HG03103 (cell line): Measurements from ENCODE around the gene WNT9B.

Experiments used
- ATAC-seq: cut with Tn5 transposase; IDR thresholded peaks from one replicate; pipeline ENCODE4 v1.9.1; 2021; ENCODE audit warnings: low read depth; ENCODE audit not compliant: unreplicated experiment

Gene WNT9B, protein sequence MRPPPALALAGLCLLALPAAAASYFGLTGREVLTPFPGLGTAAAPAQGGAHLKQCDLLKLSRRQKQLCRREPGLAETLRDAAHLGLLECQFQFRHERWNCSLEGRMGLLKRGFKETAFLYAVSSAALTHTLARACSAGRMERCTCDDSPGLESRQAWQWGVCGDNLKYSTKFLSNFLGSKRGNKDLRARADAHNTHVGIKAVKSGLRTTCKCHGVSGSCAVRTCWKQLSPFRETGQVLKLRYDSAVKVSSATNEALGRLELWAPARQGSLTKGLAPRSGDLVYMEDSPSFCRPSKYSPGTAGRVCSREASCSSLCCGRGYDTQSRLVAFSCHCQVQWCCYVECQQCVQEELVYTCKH

DNA sequence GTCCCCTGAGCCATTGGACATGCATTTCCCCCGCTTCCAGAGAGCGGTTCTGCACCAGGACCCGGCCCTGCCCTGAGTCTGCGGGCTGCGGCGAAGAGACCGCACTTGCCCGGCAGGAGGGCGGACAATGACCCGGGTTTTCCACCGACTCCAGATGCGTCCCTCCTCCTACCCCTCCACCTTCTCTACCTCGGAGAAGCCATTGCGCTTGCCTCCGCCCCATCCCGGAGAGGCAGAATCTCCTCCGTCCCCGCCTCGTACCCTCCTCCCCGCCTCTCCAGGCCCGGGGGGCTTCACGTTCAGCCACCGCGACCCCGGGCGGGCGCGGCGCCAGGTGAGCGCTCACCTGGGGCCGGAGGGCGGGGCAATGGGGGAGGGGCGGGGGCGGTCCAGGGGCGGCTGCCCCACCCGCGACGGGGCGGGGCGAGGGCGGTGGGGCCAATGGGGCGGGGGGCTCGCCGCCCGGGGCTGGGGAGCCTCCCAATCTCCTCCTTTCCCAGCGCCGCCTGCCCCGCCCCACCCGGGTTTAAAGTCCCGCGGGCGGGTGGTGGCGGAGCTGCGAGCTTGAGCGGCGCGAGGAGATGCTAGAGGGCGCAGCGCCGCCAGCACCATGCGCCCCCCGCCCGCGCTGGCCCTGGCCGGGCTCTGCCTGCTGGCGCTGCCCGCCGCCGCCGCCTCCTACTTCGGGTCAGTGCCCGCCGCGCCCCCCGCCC is at the start of gene WNT9B:
Gene WNT9B (plus strand): TSS at position 555 of the 713 bp plus-strand sequence. CDS start 56 bp downstream, at position 611.
- no peak for ATAC-seq

DNA sequence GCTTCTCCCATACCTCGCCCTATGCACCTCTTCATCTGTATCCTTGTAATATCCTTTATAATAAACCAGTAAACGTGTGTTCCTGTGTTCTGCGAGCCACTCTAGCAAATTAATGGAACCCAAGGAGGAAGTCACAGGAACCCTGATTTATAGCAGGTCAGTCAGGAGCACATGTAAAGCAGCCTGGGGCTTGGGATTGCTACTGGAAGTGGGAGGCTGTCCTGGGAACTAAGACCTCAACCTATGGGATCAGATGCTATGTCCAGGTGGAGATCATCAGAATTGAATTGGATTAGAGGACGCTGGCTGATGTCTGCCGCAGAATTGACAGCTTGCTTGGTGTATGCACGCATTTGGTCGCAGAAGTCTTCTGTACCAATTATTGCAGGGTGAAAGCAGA is 48.6 kb upstream of the WNT9B start:
- ATAC-seq: no peak

DNA sequence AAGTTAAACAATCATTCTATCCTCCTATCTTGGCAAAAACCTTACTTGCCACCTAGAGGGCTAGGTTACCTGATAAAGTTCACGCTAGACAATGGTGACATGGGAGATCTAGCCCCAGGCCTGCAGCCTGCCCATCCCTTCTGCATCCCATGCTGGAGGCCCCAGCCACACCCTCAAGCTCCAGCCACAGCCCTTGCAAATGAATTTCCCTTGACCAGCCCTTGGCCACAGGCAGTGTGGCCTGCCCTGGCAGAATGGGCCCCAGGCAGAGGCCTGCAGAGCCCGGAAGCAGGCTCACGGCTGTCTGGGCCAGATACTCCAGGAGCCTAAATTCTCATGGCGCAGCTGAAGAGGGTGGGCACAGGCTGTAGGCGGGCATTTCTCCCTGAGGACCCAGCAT is 47.8 kb upstream of the WNT9B start:
- ATAC-seq: no peak

DNA sequence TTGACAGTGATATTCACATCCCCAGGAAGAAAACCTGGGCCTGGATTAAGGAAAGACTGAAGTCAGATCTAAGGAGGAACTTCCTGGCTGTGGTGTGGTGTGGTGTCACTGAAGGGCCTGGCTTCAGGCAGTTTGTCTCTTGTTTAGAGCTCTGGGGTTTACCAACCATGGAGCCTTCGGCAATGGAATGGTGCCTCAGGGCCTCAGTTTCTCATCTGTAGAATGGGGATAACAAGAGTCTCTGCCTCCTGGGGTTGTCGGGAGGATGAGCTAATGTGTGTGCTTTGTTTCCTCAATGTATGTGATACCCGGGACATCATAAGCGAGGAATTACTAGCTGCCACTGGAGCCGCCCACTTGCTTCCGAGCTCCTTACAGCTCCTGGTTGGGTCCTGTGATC is 45.6 kb upstream of the WNT9B start:
- no peak for ATAC-seq

DNA sequence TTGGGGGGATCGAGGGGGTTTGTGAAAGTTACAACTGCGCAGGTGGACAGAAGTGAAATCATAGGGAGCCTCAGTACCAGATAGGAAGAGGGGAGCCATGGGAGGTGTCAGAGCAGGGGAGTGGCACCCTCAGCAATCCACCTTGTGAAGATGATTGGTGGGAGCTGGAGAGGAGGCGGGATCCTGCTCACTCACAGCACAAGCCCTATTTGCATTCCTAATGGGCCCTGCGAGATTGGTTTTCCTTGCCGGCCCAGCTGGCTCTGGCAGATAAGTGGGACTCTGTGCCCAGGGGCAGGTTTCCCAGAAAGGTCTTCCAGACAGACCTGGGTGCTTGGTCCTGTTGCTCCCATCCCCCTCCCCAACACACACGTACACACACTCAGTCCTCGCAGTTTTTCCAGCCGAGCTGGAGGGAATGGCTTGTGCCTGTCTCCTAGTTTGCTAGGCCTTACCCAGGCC is 42.2 kb upstream of the WNT9B start:
- ATAC-seq: no peak

DNA sequence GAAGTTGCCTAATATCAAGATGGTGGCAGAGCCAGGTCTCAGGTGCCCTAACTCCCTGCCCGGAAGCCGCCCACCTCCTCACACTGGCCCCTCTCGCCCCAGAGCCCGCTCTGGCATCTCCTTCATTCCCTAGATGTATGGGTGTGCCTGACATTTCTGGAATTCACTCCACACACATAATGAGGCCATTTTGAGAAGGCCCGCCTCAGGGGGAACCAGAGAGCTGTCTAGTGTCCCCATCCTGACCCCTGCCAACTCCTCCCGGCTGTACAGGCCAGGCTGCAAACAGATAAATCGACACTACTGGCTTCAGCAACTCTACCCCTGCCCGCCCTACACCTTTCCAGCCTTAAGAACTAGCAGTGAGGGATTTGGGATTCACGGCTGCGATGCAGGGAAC is 40.5 kb upstream of the WNT9B start:
- no peak for ATAC-seq

DNA sequence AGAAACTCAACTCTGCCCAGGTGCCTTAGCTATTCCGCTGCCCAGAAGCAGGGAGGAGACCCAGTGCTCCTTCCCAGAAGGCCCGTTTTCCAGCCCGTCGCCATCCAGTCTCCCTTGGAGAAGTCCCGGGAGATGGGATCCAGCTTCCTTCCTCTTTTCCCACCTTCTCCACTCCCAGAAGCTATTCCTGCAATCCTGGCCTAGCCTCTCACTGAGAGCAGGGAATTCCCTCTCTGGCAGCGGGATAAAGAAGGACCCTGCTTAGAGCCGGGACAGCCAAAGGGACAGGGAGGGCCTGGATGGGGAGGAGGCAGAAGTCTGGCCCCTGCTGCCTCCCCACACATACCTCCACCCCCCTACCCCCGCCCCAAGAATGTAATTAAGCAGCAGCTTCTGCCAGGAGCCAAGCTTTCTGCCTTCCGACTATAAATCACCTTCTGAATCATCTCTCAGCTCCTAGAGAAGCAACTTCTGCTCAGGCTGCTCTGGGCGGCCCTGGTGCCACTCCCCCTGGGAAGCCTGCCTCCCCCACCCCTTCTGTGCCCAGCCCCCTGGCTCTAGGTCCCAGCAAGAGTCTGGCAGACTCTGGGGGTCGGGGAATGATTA is 39.3 kb upstream of the WNT9B start:
- ATAC-seq: no peak

DNA sequence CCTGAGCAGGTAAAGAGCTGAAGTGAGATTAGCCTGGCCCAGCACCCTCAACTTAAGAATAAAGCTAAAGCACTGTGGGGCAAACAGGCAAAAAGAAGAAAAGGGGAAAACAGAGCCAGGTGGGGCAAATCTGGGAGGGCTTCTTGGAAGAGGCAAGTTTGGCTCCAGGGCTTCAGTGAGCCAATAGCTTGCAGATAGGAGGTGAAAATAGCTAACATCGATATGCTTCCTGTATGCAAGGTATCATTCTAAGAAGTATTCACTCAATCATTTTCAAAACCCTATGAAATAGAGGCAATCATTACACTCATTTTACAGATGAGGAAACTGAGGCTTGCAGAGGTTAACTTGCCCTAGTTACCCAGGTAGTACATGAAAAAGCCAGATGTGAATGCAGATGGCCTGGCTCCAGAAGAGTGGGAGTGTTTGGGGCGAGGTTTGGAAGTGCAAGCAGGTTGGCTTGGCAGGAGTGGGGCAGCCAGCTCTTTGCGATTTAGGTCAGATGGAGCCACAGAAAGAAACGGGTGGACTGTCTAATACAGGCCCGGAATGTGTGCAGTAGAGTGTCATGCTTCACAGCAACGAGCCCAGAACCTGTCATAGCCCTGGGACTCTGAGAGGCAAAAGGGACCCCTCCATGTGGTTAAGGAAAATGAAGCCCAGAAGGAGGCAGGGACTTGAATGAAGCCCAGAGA is 38.6 kb upstream of the WNT9B start:
- ATAC-seq: no peak

DNA sequence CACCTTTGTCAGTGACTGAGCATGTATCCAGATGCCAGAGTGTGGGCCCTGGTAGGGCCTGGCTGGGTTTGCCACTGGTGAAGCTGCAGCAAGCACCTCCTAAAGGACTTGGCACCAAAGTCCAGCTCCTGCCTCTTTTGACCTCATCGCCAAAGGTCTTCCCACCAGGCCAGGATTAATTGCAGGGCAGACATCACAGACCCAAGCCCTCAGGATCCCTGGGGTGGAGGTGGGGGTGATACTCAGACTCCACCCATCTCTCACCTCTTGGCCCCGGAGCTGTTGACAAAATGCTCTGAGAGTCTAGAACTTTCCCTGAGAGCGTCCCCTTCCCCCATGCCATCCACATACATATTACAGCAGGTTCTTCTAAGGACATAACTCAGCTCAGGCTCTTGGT is 37.5 kb upstream of the WNT9B start:
- ATAC-seq: no peak

DNA sequence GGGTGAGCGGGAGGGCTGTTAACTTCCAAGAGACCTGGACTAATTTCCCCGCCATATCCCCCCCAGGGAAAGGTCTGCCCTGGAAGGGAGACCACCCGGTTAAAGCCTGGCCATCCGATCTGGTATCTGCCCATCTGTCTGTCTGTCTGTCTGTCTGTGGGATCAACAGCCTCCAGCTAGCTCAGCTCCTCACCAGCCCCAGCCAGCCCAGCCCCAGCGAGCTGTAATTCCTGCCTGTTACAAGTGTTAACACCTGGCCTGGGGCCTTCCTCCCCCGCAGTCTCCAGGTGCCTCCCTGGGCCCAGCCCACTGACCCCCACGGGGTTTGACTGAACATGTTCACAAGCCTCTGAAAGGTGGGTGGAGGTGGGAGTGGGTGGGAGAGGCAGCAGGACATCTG is 36.9 kb upstream of the WNT9B start:
- no peak for ATAC-seq

DNA sequence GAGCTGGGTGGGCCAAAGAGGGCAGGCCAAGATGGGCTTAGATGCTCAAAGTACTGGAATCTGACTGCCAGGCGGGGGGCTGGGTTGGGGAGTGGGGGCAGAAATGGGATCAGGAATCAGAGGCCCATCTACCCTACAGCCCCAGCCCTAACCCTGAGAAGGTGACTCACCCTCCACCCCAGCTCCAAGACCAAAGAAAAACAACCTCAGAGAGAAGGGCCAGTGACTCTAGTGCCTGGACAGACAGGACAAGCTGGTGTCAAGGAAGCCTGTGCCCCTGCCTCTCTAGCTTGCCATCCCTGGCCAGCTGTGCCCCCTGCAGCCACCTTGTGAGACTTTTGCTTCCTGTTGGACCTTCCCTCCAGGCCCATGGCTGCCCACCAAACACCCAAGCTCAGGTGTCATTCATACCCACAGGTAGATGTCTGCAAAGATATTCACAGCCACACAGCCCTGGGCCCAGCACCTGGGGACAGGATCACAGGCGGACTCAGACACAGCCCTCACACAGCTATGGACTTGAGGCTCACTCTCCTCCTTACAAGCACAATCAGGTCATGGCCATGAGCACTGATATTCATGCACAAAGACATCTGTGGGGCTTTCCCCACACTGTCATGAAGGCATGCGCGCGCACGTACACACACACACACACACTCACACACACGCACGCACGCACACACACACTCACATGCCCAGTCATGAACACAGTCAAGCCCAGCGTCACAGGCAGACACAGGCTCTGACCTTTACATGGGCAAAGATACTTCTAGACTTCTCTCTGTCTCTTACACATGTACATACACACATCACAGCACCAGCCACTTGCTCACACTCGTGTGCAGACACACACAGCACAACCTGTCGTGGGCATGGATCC is 35.7 kb upstream of the WNT9B start:
- ATAC-seq: no peak

DNA sequence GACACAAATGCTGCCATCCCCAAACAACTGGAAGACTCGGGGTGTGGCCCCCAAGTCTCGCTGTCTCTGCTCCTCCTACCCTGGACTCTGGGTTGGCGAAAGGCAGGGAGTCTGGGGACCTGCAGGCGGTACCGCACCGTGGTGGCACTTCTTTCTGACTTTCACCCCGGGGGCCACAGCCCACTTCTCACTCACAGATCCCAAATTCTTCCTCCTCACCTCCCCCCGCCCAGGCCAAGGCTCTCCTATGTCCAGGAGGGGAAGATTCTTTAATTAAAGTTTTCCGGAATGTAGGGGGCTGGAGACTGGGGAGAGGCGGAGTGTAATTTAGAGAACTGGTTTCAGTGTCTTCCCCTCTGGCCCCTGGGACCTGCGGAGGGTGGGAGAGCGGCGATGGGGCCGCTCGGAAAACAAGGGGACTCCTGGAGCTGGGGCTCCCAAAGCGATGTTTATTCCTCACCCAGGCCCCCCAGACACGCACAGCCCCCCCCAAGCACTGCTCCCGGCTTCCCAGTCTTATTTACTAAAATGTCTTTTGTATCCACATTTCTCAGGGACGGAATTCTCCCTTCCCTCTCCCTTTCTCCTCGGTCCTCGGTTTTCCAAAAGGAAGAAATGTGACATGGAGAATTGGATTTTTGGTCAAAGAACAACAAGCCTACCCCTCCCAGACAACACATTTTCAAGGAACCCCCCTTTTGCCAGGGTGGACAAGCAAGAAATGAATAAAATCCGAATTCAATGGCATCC is 34.1 kb upstream of the WNT9B start:
- no peak for ATAC-seq

DNA sequence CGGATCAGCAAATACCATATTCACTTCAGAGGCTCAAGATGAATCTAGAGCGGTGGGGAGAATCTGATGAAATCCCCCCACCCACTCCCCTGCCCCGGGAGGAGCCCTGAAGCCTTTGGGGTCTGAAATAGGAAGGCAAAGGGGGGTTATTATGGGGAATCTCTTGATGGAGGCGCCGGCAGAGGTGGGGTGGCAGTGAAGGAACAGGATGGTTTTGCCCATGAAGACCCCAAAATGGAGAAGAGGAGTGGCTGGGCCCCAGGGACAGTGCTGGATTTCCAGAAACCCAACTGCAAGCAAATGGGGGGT is 33.5 kb upstream of the WNT9B start:
- ATAC-seq: no peak

DNA sequence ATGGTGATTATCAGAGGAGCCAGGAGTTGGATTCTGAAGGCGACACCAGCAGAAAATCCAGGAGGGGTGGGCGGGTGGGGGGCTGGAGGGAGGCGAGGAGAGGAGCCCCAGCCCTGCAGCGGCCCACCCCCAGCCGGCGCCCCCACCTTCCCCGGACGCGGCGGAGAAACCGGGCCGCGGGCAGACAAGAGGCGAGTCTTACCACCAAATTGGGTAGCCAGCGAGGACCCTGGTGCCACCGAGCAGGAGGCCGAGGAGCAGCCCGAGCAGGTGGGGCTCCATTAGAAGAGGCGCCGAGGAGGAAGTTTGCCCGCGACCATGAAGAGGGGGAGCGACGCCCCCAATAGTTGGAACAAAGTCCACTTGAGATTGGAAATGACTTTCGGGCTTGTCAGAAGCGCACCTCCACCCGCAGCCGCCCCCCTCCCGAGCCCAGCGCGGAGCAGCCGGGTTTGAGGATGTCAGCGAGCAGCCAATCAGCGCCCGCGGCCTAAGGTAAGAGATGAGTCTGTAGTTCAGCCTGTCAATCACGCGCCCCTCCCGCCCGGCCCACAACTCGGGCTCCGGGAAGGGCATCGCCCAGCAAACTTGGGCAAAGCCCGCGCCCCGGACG is 33.0 kb upstream of the WNT9B start, which contains the start of gene WNT3:
Gene WNT3 (minus strand): TSS at position 377 of the 613 bp plus-strand sequence. CDS start 95 bp downstream, at position 282.
- ATAC-seq: no peak

DNA sequence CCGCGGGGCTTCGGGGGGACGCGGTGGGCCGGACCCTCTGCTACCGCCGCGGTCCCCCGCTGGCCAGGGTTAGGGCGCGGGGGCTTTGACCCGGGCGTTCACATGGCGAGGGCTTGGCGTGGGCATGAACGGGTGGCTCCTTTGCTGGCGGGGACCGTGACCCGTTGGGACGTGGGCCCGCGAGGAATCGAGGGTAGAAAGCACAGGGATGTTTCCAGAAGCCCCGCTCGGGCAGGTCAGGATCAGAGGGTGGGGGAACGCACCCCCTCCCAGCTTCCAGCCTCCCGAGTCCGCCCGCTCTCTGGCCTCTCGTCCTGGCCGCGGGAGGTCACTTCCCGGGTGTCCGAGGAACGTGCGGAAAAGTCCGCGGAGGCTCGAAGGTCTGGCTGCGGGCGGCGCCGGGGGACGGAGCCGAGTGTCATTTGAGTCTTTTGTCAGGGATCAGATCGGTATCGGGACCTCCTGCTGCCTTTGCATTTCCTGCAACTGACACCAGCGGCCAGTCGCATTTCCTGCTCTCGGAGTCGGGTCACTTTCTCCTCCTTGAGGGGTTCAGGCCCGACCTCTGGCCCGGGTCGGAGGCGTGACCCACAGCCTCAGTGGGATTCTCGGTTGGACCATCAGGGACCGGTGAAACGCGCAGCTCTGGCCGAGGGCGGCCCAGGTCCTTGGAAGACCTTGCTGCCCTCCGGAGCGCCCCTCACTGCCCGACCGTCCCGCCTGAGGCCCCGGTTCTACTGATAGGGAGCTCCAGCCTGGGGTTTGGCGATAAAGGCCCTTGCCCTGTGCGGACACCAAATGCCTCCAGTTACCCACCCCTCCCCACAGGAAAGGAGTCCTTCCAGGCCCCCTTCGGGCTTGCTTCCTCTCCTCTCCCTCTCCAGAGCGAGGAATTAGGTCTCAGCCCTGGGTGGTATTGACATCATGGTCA is 32.2 kb upstream of the WNT9B start:
- no peak for ATAC-seq

DNA sequence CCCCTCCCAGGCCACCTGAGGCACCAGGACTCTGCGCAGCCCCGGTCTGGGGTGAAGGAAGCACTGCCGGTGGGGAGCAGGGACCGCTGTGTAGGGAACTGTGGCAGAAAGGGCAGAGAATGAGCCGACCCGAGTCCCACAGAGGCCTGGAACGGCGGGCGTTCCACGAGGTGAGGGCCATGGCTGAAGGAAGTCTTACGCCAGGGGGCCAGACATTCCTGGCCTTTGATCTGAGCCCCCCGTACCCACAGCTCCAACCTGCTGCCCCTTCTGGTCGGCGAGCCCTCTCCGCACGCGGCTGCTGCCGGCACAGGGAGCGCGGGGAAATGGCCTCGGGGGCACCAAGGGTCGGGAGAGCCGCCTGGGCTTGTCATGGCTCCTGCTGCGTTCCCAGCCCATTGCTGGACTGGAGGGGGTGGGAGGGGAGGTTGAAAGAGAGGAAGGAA is 31.5 kb upstream of the WNT9B start:
- no peak for ATAC-seq

DNA sequence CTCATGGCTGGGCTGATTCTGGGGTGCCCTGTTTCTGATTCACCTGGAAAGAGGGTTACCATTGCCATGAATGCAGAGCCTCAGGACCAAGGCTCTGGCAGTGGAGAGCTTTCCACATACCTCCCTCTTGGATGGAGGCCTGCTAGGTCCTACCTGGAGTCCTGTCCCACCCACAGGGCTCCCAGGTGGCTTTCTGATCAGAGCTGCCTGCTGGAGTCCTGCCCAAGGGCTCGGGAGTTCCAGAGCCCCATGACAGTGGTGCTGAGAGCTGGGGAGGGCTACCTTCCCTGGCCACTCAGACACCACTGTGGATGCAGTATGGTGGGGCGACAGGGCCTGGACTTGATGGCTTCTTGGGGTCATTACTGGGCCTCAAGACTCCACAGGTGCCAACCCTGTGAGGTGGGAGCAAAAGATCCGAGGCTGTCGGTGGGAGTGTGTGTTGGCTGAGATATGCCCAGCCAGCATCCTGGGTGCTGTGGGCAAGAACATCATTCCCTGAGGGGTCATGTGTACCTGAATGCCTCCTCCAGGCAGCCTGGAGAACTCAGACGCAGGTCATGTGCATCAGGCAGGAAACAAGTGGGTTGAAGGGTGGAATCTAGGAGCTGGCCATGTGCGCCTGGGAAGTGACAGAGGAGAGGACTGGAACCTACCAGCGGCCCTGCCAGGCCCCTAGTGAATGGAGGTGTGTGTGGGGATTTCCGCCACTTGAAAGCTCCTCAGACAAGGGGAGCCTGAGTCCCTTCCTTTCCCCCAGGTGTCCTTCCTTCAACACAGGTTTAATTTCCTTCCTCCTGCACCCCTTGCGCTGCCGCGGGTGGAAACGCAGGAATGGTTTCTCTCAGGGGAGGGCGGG is 30.6 kb upstream of the WNT9B start:
- no peak for ATAC-seq
